GM06990 (cell line): ENCODE results near the gene PCNX4.

Experiments used
- DNase-seq: peaks from one replicate; pipeline ENCODE4 v3.0.0-alpha.2; 2011; ENCODE audit not compliant: insufficient read length; ENCODE audit errors: extremely low read depth
- H3K27me3 ChIP-seq: replicated peaks from 2 replicates; pipeline ENCODE4 v1.6.0; 2011; ENCODE audit warnings: low read length; ENCODE audit not compliant: control insufficient read depth, insufficient read depth
- H3K36me3 ChIP-seq: 2 replicates; pipeline ENCODE4 v1.5.1; 2011; ENCODE audit warnings: low read length; ENCODE audit not compliant: control insufficient read depth, insufficient read depth
- H3K4me3 ChIP-seq: replicated peaks from 2 replicates; pipeline ENCODE4 v1.5.1; 2011; ENCODE audit warnings: low read depth, mild to moderate bottlenecking, control low read depth, low read length
- TF ChIP-seq, protein P1 (sequence below): IDR thresholded peaks from 2 replicates; pipeline ENCODE4 v1.5.1; 2011; ENCODE audit warnings: low read length, control low read depth, mild to moderate bottlenecking, inconsistent platforms; ENCODE audit not compliant: insufficient read depth, poor library complexity, severe bottlenecking

Gene PCNX4

DNA sequence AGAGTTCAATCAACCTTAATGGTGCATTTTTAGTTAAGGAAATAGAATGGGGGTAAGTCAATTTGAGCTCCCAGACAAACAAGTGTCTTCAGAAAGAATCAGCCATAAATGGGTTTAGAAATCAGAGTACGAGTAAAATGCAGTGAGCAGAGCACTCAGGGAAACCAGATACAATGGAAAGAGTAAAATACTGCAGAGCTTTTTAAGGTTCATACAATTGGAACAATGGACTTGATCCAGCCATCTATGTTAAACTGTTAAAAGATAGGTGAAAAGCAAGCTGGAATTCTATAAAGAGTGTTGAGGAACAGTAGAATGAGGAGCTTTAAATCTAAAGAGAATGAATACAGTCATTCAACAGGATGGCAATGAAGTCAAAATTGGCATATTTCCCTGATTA, 23.8 kb upstream of the PCNX4 start:
- H3K36me3 ChIP-seq, result no peaks in the 10 kb centered on the region
- no peak overlapping the region for H3K4me3 ChIP-seq
- no peak for DNase-seq
- H3K27me3 ChIP-seq, result no peaks in the 10 kb centered on the region
- TF ChIP-seq, protein P1, sequence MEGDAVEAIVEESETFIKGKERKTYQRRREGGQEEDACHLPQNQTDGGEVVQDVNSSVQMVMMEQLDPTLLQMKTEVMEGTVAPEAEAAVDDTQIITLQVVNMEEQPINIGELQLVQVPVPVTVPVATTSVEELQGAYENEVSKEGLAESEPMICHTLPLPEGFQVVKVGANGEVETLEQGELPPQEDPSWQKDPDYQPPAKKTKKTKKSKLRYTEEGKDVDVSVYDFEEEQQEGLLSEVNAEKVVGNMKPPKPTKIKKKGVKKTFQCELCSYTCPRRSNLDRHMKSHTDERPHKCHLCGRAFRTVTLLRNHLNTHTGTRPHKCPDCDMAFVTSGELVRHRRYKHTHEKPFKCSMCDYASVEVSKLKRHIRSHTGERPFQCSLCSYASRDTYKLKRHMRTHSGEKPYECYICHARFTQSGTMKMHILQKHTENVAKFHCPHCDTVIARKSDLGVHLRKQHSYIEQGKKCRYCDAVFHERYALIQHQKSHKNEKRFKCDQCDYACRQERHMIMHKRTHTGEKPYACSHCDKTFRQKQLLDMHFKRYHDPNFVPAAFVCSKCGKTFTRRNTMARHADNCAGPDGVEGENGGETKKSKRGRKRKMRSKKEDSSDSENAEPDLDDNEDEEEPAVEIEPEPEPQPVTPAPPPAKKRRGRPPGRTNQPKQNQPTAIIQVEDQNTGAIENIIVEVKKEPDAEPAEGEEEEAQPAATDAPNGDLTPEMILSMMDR, result no peak

DNA sequence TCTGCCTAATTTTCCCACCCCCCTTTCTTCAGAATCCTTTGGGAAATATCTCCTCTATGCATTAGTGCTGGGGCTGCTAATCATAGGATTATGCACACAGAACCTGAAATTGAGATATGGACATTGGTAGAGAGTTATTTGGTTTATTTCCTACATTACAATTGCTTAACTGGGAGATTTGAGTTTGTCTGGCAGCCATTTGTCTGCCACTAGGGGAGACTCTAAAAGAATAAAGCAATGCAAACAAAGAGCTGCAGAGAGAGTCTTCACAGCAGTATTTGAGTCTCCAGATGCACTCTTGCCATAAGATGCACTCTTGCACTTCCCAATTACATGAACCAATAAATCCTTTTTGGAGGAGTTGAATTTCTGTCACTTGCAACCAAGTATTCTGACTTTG, 12.0 kb upstream of the PCNX4 start:
- Histone ChIP-seq H3K4me3 (no peak overlapping the region), H3K36me3 (no peaks in the 10 kb centered on the region), H3K27me3 (no peaks in the 10 kb centered on the region)
- TF ChIP-seq, protein P1, result peak; percentile 14
- DNase-seq, result no peak

DNA sequence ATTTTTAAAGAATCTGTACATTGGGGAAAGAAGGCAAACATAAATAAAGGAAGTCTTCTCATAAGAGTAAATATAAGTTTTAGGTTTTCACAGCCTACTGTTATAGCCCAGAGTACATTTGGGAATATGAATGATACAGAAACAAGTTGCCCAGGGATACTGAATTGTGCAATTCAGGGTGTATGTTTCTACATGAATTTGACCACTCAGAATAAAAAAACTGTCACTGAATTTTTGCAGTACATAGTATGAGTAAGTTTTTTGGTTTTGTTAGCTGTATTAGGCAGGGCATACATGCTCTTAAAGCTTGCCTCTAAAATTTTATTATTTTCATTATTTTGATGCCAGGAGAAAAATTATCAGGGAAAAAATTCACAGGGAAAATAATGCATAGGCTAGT, 6.6 kb upstream of the PCNX4 start:
- Histone ChIP-seq H3K4me3 (no peak overlapping the region), H3K27me3 (no peaks in the 10 kb centered on the region), H3K36me3 (no peaks in the 10 kb centered on the region)
- TF ChIP-seq, protein P1, result no peak
- DNase-seq, result no peak

DNA sequence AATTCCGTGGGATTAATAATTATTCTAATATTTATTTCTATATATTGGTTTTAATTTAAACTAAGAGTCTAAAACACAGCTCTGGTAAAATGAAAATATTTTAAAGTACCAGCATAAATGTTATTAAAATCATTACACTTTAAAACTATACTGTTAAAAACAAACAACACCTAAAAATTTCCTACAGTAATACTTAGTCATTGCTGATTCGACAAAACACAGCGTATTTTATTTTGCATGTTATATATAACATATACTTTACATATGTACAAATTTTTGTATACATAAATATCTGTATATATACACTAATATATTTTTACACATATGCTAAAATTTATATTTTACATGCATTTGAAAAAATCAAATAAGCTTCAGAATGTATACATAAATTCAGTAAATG, 6.0 kb upstream of the PCNX4 start:
- TF ChIP-seq, protein P1, result no peak
- no peaks in the 10 kb centered on the region for H3K36me3 ChIP-seq
- DNase-seq, result no peak
- H3K4me3 ChIP-seq, result no peak overlapping the region
- no peaks in the 10 kb centered on the region for H3K27me3 ChIP-seq

DNA sequence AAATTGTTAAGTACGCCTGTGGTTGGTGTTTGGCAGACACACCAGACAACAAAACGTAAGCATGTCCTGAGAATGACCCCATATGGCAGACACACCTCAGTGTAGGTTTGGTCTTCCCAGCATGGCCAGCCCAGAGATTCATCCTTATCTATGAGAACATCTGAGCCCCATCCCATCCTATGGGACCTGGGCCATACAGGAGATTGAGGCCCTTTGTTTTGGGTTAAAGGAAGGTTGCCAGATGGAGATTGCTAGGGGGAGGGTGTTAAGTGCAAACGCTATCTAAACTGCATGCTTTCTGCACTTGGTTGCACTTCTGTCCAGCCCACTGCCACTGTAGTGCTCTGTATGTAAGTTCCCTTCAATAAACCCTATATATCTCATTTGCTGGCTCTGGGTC, 4.1 kb upstream of the PCNX4 start:
- DNase-seq, result no peak
- no peaks in the 10 kb centered on the region for H3K27me3 ChIP-seq
- H3K4me3 ChIP-seq, result no peak overlapping the region
- TF ChIP-seq, protein P1, result no peak
- no peaks in the 10 kb centered on the region for H3K36me3 ChIP-seq

DNA sequence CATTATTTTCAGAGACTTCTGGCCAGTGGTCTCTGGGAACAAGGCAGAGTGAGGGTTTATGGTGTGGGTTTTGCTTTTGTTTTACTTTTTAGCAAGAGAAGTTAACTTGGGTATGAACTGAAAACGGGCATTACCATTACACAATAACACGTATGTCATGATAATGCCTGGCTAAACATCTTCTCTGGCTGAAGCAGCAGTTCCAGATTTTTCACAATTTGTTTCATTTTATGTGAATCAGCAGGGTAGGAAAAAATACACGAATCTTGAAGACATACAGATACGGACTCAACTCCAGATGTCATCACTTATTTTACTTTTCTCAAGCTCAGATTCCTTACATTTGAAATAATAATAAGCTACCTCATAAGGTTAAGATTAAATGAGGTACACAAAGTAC, 2.5 kb upstream of the PCNX4 start:
- Histone ChIP-seq H3K27me3 (no peaks in the 10 kb centered on the region), H3K4me3 (no peak overlapping the region), H3K36me3 (no peaks in the 10 kb centered on the region)
- TF ChIP-seq, protein P1, result no peak
- no peak for DNase-seq
